Measurements from ENCODE around the gene TRABD2B.

TRABD2B gene

DNA sequence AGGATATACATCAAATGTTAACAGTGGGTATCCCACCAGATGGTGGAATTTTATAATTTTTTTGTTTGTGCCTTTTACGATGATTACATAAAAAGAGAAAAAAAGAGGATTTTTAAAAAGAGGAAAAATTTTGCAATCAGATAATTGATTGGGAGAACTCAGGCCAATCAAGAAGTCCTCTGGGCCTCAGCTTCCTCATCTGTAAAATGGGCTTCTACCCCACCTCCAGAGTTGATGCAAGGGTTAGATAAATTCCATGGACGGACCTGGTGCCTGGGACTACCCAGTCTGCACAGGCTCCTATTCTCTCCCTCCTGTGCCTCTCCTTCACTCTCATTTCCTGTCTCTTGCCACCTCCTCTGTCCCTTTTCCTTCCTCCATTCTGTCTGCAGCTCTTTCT, 88.9 kb downstream of the TRABD2B start:
- no peak for DNase-seq (ENCODE audit: low spot score)

DNA sequence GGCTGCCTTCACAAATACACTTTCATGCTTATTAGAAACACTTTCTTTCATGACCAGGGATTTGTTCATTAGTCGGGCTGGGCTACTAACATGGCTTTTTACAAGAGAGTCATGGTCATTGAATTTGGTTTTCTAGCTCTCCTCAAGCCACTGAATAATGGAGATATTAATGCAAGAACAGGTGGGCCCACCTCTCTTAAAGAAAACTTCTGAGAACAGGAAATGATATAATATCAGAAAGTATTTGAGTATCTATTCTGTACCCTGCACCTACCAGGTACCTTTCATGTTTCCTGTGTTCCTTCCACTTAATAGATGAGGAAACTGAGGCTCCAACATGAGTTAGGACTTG, 90.0 kb downstream of the TRABD2B start:
- no peak for DNase-seq (ENCODE audit: low spot score)

DNA sequence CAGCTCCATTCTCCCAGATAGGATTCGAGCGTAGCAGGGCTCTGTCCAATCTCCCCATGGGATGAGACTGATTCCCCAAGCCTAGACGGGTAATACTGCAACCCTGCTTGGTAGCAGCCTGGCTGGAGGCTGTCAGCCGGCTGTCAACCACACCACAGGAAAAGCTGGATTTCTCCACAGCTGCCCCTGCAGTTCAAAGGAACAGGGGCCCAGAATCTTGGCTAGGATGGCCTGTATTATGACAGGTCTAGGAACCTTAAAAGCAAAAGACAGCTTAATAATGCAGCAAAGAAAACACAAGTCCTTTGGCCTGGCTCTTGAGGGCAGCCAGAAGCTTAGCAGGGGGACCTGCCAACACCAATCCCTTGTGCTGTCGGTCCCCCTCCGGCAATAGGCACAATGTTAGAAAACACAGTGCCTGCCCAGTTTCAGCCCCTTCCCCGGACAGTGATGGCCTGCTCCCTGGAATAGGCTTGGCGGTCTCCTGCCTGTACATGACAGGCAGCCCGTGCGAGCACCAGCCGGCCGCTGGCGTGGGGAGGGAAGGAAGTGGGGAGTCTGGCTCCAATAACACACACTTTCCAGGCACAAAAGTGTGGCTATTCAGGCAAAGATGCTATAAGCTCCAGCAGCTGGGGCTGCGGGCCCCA, 90.5 kb downstream of the TRABD2B start:
- no peak for DNase-seq (ENCODE audit: low spot score)

DNA sequence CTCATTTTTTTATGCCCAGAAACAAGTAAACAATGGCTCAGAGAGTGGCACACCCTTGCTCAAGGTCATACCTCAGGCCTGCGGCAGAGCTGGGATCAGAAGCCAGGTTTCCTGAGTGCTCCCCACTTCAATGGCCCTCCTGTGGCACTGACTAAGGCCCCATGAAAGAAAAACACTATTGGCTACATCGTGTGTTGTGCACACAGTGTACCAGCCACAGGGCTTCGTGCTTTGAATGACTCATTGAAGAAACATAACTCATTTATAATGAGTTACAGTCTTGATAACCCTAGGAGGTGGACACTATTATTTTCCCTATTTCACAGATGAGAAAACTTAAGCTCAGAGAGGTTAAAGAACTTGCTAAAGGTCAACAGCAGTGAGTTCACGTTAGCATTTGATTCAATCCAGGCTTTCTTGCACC, 91.2 kb downstream of the TRABD2B start:
- DNase-seq (ENCODE audit: low spot score) = peak; percentile 23

DNA sequence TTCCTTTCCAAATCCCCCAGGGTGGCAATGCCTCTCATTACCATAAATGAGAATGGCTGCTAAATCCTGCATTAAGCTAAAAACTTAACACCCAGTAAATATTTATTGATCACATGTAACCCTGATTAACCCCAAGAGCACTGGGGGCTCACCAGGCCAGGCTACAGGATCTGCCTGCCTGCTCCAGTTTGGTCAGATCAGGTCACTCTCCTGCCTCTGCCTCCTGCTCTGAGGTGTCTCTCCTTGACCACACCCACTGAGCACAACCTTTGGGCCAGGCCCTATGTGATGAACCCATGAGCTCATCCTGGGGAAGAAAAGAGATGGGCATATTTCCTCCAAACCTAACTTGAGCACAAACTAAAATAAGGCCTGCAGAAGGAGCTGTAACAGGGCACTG, 93.5 kb downstream of the TRABD2B start:
- no peak for DNase-seq (ENCODE audit: low spot score)

DNA sequence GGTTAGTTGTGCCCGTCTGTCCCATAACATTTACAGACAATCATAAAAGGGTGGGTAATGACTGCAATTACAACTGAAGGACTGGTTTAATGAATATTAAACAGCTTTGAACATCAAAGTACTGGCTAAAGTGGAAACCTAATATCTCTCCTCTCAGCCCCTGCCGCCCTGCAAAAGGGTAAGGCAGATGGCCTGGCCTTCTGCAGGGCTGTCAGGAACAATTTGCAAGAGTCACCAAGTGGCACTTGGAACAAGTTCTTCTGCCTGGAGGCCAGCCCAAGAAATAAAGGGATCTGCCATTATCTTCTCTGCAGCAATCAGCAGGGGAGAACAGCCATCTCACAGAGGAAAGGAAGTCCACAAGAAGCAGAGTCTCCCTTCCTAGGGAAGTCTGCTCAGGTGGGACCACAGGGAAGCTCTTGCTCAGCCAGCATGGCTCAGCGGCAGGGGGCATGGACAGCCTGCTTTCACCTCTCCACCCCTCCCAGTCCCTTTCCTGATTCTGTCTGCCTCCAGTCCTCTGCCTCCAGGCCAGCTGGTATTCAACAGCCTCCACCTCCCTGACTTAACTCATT, 96.1 kb downstream of the TRABD2B start:
- no peak for DNase-seq (ENCODE audit: low spot score)

DNA sequence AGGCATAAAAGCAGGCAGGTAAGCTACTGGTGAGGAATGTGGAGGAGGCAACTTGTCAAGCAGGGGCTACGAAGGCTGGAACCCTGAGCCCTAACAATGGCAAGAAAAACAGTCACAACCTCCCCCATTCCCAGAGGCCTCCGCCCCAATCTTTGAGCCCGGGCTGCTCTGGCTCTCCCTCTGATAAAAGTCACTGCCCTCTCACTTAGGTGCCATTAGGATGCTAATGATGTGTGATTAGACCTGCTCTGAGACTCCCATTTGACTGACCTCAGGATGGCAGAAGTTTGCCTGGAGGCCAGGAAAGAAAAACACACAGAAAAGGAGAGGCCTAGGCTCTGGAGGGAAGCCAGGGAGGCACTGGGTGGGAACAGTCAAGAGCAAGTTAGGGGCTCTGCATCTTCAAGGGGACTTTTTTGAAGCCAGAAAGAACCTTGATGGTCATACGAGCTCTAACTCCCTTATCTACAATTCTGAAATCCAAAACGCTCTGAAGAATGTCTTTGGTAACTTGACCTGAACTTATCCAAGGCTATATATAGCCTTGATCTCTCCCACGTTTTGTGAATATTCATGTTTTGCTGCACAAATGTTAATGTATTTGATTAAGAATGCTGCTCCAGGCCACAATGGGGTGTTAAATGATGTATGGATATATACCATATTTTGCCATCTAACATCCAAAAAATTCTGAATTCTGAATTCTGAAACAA, 98.9 kb downstream of the TRABD2B start:
- DNase-seq (ENCODE audit: low spot score) = no peak

DNA sequence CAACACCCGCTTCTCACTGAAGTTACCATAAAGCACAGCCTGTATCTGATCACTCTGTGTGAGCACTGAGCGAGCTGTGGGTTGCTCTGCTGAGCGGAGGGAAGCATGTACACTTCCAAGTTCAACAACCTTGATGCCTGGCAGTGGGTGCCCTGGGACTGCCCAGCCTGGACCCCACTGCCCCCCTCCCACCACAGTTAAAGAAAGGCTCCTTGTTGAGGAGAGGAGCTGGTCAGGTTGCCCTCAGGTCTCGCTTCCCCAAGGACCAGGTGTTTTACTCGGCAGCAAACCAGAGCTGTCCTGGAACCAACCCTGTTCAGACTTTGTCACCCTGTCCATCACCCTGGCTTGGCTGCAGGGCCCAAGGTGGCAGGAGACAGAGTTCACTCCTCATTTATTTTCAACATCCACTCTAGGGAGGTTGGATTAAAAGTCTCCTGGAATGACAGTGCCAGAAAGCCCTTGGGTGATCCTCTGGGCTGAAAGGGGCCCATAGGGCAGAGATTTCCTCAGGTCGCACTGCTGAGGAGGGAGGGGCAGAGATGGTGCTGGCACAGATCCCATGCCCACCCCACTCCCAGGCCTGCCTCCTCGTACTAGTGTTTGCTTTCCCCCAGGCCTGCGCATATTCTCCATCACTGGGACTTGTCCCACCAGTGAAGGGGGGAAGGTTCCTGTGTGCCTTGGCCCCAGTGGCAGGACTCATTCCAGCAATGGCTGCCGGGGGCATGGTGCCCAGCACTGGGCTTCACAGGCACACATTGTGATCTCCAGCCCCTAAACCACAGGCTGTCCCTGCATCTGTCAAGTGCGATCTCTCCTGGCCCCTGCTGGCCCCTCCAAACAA, 101.7 kb downstream of the TRABD2B start:
- no peak for DNase-seq (ENCODE audit: low spot score)

DNA sequence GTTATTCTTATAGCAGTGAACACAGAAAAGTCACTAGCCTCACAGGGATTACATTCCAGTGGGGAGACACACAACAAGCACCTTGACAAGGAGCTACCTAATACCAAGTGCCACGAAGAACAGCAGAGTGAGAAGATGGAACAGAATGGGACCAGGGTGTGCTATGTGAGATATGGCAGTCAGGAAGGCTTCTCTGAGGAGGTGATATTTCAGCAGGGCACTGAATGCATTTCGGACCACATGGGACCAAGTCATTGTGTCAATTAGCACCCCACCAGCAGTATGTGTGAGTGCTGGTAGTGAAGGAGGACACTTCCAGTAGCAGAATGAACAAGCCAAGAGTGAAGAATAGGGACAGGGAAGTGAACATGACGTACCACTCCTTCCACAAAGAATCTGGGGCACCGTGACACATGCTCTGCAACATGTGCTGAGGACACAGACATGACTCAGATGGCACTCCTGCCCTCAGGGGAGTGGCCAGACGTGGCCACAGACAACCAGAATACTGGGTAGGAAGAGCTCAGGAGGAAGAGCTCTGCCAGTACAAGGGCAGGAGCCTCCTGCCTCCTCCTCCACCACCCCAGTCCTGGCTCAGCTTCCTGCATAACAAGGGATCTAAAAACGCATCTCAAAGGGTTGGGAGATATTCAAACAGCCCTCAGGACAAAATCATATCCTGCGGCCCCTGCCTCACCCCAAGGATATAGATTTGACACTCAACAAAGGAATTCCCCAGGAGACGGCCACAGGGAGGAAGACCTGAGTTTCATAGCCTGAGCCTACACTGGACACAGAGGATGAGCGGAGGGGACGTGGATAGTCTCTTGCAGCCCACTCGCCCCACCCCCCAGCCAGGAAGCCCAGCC, 102.5 kb downstream of the TRABD2B start:
- DNase-seq (ENCODE audit: low spot score) = peak; percentile 60

DNA sequence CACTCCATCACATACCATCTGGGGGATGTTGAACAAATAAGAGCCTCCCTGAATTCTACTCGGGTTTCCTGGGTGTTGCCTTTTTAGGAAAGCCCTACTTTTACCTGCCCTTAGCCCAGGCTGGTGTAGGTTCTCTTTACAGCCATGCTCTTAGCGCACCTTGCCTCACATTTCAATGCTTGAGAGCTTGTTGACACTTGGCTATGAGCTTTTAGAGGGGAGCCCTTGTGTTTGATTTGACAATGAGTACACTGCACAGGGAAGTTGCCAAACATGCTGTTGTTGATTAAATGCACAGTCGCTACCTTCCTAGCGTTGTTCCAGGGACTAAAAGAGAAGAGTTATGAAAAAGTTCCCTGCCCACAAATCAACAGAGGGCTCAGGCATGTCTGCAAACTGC, 103.8 kb downstream of the TRABD2B start:
- DNase-seq (ENCODE audit: low spot score) = no peak

DNA sequence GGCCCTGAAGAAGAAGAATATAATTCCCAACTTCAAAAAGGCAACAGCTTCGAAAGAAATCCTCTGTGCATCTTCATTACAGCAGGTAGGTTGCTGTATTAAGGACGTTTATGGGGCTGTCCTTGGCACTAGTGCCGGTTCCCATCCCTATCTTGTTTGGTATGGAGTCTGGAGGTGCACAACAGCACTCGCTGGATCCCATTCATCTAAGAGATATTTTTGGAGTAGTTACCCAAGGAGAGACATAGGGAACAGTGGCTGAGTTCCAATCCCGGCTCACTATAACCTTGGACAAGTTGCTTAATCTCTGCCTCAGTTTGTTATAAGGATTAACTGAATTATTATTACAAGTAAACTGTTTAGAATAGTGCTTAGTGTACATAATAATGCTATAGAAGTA, 106.4 kb downstream of the TRABD2B start:
- DNase-seq (ENCODE audit: low spot score) = no peak

DNA sequence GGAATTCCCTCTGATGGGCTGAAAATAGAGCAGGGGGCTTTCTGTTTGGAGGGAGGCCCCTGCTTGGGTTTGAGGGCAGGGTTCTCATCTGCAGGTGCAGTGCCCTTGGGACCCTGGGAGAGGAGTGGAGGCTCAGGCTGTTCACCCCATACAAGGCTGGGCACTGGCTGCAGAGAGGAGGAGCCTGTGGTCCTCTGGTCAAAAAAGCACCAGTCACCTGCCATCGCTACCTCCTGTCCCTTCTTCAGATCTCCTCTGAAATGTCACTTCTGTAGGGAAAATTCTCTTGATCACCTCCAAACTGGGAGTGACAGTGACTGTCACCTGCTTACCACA, 108.9 kb downstream of the TRABD2B start:
- DNase-seq (ENCODE audit: low spot score) = no peak

DNA sequence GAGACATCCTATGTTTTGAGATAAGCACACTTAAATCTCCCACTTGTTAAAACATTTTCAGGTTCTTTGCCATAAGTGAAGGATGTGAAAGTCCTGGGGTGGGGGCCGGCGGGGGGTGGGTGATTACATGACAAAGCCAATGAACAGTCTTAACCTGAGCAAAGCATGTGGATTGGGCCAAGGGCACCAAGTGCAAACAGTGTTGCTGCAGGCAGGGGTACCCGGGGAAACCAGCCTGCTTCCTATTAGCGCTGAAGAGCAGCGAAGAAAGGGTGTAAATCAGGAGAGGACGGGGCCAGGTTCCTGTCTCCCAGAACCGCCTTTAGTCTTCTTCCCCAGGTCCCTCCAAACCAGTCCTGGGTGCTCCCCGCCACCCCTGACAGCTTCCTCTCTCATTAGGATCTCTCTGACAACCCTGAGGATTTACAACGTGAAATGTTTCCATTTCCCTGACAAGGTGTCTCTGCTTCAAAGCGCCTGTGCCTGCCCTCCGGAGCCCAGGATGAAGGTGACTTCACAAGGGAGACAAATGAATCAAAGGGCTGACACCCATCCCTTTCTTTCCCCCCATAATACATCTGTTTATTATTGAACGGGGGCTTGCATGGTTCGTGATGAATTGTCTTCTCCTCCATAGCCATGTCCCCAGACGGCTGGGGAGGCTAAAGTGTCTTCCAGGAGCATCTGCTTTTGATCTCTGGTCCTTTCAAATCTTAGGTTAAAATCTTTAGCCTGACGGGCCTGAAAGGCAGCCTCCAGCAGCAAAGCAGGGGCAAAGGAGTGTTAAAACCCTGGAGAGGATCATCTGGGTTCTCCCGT, 109.5 kb downstream of the TRABD2B start:
- DNase-seq (ENCODE audit: low spot score) = no peak

DNA sequence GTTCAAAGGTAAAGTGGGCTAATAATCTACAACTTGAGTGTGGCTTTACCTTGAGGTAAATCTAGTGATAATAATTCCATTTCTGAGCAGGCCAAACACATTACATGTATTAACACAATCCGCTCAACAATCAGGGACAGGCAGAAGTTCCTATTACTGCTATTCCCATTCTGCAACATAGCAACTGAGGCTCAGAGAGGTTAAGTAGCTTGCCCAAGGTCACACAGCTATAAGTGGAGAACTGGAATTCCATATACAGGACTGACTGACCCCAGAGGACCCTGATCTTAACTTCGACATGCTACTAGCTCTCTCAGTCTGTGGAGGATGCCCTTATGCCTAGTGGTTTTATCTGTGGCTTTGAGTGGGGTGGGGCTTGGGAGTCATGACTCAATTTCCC, 110.1 kb downstream of the TRABD2B start:
- DNase-seq (ENCODE audit: low spot score) = no peak

DNA sequence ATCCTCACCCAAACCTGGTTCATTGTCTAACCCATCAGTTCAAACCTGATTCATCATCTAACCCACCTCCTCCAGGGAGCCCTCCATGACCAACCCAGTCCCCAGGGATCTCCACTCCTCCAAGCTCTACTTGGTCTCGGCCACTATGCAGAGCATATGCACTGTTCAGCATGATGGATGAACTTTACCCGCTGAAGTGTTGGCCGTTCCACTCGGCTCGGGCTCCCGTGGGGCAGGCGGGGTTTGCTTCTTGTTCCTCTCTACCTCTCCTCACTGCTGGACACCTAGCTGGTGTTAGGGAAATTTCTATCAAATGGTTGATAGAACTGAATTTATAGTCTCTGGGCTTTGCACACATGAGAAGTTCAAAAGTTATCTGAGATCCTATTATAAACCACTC, 111.0 kb downstream of the TRABD2B start:
- DNase-seq (ENCODE audit: low spot score) = no peak

DNA sequence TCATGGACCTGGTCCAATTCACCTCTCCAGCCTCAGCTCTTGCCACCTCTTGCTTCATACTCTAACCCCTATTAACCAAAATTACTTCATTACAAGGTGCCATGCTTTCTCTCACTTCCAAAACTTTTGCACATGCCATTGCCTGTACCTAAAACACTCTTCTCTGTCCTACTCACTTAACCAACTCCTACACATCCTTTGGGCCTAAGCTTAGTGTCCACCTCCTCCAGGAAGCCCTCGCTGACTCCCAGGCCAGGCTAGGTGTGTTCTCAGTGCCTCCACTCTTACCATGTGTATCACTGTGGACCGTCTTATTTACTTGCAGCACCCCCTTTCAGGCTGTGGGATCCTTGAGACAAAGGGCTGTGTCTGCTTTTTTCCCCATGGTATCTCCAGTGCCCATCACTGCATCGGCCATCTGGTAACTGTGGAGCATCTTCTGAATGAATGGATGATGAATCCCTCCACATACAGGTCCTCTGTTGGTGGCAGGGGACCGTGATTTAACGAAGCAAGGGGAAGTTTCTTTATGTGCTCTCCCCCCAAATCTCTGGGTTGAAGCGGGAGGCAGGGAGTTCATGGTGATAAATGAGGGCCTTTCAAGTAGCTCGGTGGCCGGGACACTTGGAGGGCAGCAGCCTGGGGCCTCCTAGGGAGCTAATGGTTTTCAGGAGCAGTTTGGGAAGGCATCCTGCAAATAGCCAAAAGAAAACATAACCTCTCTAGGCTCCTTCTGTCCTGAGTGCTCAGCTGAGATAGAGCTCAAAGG, 111.9 kb downstream of the TRABD2B start:
- DNase-seq (ENCODE audit: low spot score) = no peak

DNA sequence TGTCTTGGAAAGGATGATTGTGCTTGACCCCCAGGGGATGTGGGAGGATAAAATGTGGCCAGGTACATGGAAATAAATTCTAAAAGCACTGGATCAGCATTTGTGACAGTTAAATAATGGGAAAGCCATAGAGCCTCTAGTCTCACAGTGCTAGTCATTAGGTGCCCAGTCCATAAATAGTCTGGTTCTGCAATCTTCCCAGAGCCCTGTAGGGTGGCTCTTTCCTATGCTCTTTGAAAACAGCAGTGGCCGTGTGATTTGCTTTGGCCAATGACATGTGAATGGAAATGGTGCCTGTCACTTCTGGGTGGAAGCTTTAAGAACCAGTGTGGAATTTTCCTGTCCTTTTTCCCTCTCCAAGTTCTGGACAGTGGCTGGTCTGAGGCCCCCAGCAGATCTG, 113.2 kb downstream of the TRABD2B start:
- no peak for DNase-seq (ENCODE audit: low spot score)

DNA sequence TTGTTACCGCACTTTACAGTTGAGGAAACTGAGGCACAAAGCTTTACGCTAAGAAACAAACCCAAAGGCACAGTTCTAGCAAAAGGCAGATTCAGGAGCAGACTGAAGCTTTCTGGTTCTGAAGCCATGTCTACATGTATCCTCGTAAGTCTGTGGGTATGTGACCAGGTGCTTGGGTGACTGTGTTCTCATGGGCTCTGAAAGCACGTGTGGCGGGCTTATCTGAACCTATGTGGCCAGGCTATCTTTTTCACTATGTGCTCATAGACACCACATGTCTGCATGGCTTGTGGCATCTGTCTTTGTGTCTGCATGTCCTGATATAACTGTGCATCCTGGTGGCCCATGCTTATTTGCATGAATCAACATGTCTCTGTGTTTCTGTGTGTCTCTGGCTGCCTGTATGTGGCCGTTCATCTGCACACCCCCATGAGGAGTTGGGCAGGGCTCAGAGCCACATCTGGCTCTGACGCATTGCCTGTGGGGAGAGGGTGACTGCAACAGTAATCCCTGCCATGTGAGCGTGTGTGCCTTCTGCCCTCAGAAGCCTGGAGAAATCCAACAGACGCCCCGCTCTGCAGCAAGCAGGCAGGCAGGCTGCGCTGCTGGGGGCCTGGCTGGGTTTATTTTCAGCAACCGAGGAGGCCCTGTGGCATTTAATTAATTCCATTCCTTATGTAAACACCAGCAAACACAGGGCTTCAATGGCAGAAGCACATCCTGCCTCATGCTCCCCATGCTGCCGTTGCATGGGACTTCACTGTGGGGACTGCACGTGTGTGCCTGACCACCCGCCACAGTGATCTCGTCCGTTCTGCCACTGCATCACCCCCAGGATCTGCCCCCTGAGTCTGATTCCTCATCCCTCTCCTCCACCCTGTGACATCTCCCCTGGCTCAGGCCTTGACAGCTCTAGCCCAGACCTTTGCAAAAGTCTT, 115.4 kb downstream of the TRABD2B start:
- peak; percentile 66 for DNase-seq (ENCODE audit: low spot score)

DNA sequence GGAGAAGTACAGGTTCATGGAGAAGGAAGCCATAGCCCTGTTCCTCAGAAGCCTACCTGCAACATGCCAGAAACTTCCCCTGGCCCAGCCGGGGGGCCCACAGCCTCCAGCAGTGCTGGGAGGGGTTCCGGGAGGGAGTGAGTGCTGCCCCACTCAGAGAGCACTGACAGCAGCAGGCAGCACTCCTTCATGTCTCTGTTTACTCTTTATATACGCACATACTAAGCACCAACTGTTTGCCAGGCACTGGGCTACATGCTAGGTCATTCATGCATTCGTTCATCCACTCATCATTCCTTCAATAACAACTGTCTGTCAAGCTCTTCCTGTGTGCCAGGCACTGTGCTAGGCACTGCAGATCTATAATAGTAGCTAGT, 120.6 kb downstream of the TRABD2B start:
- no peak for DNase-seq (ENCODE audit: low spot score)
